Bladder microvascular endothelial cell (primary cell): ENCODE measurements around the gene KIF3C. TPM values are rescaled to one million over a fixed set of nuclear protein-coding genes. Genes with fewer than 3 reads are reported as not detected.

ENCODE experiments used
- total RNA-seq: library from RNA; depleted of rRNA; stranded (reverse); fragments of >200 nt; gene quantifications from 2 replicates; pipeline ENCODE4 v1.2.3, GENCODE V29; 2014

Gene KIF3C
- 6.2 and 17.6 TPM in 2 replicates for total RNA-seq

GRCh38 chr2:25982273-25982967, at the start of gene KIF3C:
KIF3C (minus strand) TSS chr2:25982497; CDS start chr2:25981917, 580 bp downstream.

DNA sequence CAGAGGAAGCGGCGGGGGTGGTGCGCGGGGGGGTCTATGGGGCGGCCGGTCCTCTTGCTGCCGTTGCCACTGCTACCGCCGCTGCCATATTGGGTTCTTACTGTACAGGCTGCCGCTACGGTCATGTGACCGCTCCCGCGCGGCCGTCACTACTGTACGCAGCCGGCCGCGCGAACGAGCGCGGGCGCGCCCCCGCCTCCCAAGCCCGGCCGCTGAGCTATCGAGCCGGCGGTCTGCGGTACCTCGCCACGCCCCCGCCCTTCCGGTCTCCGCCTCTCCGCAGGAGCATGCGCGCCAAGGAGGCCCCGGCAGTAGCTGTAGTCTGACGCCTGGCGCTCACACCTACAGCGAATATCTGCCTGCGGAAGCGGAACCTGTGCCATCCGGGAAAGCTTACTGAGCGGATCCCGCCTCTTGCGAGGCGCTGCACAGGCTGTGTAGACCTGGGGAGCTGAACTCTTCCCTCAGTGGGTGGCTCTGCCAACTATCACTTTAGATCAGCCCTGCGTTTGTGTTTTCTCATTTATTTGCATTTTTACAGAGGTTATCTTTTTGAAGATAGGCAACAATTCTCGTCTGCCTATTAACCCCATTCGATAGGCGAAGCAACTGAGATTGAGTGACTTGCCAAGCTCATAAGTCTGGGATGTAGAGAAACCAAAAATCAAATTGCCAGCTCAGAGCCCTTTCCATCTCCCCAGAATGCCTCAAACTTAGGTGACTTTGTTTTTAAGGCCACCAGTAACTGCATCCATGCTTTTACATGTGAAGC, 103.8 kb downstream of the KIF3C start, which contains the start of gene ASXL2:
Gene ASXL2, minus strand, starts transcription at position 127 of the 772 bp plus-strand sequence. CDS start 265 bp downstream, outside the sequence.

Other genes with a start within 250 kb of the KIF3C start
- 3.4 and 15.5 TPM in 2 replicates for gene ASXL2, start 104.0 kb downstream of the KIF3C start, total RNA-seq
- gene RAB10, start 51.6 kb upstream of the KIF3C start, total RNA-seq: 80.3 and 188 TPM in 2 replicates
- gene GAREM2, start 190.6 kb upstream of the KIF3C start, total RNA-seq: under 0.01 and 0.57 TPM in 2 replicates